Type B pancreatic cell (in vitro differentiated cells): ENCODE data around the gene MT3. TPM values are rescaled to one million over a fixed set of nuclear protein-coding genes. Genes with fewer than 3 reads are reported as not detected.
"Not testable (repeated sequence)": the region's sequence is repeated elsewhere in the genome, so short reads cannot be mapped to it uniquely, and the experiment has no call there.

Source experiments
- DNase-seq: peaks from one replicate; pipeline ENCODE4 v3.0.0; 2021; ENCODE audit warnings: mixed read lengths; ENCODE audit not compliant: unreplicated experiment; ENCODE audit errors: extremely low spot score
- H3K27ac Mint-ChIP-seq: 2 replicates; pipeline ENCODE4 v1.8.0; 2021; ENCODE audit warnings: mild to moderate bottlenecking, mixed read lengths
- H3K27me3 Mint-ChIP-seq: 2 replicates; pipeline ENCODE4 v1.8.0; 2021; ENCODE audit warnings: mixed read lengths
- H3K36me3 Mint-ChIP-seq: 2 replicates; pipeline ENCODE4 v1.8.0; 2021; ENCODE audit warnings: mixed read lengths
- H3K4me1 Mint-ChIP-seq: one replicate; pipeline ENCODE4 v1.8.0; 2021; ENCODE audit warnings: mixed read lengths; ENCODE audit not compliant: unreplicated experiment
- H3K4me3 Mint-ChIP-seq: 2 replicates; pipeline ENCODE4 v1.8.0; 2021; ENCODE audit warnings: mild to moderate bottlenecking, mixed read lengths
- H3K9me3 Mint-ChIP-seq: 2 replicates; pipeline ENCODE4 v1.8.0; 2021; ENCODE audit warnings: mixed read lengths
- total RNA-seq: library from RNA; stranded (reverse); gene quantifications from 2 replicates; pipeline ENCODE4 v1.2.1, GENCODE V29; 2021; ENCODE audit warnings: low replicate concordance
- TF ChIP-seq, protein P1 (sequence below): fragments of 200-600 bp; sonication (generic); conservative IDR thresholded peaks from 2 replicates; pipeline ENCODE4 v1.5.0; 2021; ENCODE audit warnings: antibody characterized with exemption, mild to moderate bottlenecking

Gene MT3
- total RNA-seq, 1 donor from 2014 or later, result not detected

DNA sequence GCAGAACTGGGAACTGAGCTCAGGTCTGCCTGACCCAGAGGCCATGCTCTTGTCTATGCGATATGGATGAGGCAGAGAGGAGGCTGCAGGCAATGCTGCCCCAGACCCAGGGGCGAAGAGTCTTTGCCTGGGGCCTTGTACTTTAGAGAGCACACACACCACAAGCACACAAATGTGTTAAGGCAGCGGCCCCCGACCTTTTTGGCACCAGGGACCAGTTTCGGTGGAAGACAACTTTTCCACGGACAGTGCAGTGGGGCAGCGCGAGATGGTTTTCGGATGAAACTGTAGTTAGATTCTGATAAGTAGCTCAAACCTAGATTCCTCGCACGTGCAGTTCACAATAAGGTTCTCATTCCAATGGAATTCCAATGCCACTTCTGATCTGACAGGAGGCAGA is 17.8 kb upstream of the MT3 start:
- no peaks in the 10 kb centered on the region for H3K4me1 Mint-ChIP-seq
- no peaks in the 10 kb centered on the region for H3K36me3 Mint-ChIP-seq
- DNase-seq, result no peak
- no peak overlapping the region for H3K27ac Mint-ChIP-seq
- TF ChIP-seq, protein P1, sequence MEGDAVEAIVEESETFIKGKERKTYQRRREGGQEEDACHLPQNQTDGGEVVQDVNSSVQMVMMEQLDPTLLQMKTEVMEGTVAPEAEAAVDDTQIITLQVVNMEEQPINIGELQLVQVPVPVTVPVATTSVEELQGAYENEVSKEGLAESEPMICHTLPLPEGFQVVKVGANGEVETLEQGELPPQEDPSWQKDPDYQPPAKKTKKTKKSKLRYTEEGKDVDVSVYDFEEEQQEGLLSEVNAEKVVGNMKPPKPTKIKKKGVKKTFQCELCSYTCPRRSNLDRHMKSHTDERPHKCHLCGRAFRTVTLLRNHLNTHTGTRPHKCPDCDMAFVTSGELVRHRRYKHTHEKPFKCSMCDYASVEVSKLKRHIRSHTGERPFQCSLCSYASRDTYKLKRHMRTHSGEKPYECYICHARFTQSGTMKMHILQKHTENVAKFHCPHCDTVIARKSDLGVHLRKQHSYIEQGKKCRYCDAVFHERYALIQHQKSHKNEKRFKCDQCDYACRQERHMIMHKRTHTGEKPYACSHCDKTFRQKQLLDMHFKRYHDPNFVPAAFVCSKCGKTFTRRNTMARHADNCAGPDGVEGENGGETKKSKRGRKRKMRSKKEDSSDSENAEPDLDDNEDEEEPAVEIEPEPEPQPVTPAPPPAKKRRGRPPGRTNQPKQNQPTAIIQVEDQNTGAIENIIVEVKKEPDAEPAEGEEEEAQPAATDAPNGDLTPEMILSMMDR, result no peak
- H3K27me3 Mint-ChIP-seq, result peaks cover 9% of the 10 kb centered on the region
- no peak overlapping the region for H3K4me3 Mint-ChIP-seq
- H3K9me3 Mint-ChIP-seq, result no peaks in the 10 kb centered on the region

DNA sequence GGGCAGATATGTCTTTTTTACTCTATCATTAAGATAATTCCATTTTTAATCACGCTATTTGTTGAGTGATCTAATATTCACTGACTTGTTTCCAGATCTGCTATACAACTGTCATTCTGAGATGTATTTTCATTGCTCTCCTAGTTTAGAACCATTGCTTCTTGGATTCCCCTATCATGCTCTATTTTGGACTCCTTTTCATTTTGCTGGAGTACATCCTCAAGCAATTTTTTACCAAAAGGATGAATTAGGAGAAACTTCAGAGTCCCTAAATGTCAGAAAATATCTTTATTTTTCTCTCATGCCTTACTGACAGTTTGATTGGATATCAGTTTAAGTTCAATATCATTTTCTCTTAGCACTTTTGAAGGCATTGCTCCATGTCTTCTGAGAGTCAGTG is 14.7 kb upstream of the MT3 start:
- no peak for DNase-seq
- H3K27ac Mint-ChIP-seq, result no peak overlapping the region
- no peaks in the 10 kb centered on the region for H3K27me3 Mint-ChIP-seq
- no peak overlapping the region for H3K4me3 Mint-ChIP-seq
- TF ChIP-seq, protein P1, result no peak
- no peaks in the 10 kb centered on the region for H3K4me1 Mint-ChIP-seq
- H3K9me3 Mint-ChIP-seq, result no peaks in the 10 kb centered on the region
- no peaks in the 10 kb centered on the region for H3K36me3 Mint-ChIP-seq

DNA sequence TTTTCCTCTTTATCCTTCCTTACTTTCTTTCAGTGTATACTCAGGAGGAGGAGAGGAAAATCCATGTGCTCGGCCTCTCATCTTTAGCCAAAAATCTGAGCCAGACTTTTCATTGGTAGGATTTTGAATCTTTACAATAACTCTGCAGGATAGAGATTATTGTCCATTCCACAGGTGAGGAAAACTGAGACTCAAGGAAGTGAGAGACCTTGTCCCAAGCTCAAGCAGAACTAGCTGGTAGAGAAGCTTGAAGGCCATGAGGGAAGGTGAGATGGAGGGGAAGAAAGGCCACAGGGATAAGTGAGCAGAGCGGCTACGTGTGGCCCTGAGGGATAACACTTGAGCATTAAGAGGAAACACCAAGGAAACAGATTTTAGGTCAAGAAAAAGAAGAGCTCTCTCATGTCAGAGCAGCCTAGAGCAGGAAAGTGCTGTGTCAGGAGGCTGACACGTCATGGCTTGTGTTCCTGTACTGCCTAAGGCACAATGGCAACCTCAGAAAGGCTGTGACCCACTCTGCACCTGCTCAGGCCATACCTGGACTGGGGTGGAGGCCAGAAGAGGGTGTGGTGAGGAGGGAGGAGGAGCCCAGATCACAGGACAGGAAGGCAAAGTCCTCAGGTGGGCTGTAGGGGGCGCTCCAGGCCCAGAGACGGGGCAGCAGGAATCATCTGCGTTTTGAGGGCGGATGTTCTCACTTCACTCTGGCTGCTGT is 12.6 kb upstream of the MT3 start:
- peaks cover 11% of the 10 kb centered on the region for H3K27me3 Mint-ChIP-seq
- H3K36me3 Mint-ChIP-seq, result no peaks in the 10 kb centered on the region
- H3K9me3 Mint-ChIP-seq, result no peaks in the 10 kb centered on the region
- H3K4me3 Mint-ChIP-seq, result no peak overlapping the region
- no peak for DNase-seq
- H3K4me1 Mint-ChIP-seq, result no peaks in the 10 kb centered on the region
- peak overlapping the region; percentile 48 for H3K27ac Mint-ChIP-seq
- TF ChIP-seq, protein P1, result peak; percentile 69

DNA sequence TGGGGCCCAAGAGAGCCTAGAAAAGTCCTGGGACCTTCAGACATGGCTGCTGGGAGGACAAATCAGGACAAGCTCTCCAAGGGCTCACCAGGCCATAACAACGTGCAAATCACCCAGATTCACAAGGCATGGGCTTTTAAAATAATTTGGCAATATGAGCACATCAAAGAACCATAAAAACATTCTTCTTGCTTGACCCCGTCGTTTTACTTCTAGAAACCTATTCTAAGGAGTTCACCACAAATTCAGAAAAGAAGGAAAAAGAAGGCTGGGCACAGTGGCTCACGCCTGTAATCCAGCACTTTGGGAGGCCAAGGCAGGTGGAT is 12.1 kb upstream of the MT3 start:
- Mint-ChIP-seq H3K27ac (no peak overlapping the region), H3K9me3 (no peaks in the 10 kb centered on the region), H3K27me3 (peaks cover 16% of the 10 kb centered on the region), H3K4me3 (no peak overlapping the region), H3K36me3 (no peaks in the 10 kb centered on the region), H3K4me1 (no peaks in the 10 kb centered on the region)
- no peak for DNase-seq
- TF ChIP-seq, protein P1, result no peak

DNA sequence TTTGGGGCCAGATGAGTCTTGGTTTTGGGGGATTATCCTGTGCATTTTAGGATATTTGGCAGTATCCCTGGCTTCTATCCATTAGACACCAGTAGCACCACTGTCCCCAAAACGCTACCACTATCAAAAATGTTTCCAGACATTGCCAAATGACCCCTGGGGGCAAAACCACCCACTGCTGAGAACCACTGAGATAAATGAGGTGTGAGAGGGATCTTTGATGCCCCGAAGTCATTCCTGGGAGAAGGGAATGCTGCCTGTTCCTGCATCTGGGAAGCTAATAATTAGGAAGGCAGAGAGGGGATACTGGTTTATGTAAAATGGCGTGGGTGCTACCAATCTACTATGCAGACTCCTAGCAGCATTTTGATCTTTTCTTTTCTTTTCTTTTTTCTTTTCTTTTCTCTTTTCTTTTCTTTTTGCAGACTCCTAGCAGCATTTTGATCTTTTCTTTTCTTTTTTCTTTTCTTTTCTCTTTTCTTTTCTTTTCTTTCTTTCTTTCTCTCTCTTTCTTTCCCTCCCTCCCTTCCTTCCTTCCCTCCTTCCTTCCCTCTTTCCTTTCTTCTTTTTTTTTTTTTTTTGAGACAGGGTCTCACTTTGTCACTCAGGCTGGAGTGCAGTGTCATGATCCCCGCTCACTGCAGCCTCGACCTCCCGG is 8.8 kb upstream of the MT3 start:
- Mint-ChIP-seq H3K4me1 (peaks cover 5% of the 10 kb centered on the region), H3K36me3 (no peaks in the 10 kb centered on the region), H3K4me3 (no peak overlapping the region), H3K27ac (no peak overlapping the region), H3K27me3 (peaks cover 48% of the 10 kb centered on the region), H3K9me3 (no peaks in the 10 kb centered on the region)
- no peak for DNase-seq
- TF ChIP-seq, protein P1, result no peak

DNA sequence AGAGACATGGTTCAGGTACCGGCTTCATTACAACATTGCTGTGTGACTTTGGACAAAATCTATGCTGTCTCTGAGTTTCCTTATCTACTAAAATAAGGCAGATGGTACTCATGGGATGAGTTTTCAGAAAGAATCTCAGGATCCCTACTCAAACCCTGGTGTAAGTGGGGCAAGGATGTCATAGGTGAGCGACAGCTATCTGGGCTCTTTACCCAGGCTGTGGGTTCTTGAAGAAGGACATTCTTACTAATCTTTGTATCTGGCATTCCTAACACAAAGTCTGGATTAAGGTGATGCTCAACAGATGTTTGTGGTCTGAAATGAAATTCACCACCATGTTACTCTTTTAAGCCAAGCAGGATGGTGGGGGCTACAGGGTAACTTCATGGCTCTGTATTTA is 6.4 kb upstream of the MT3 start:
- peaks cover 71% of the 10 kb centered on the region for H3K27me3 Mint-ChIP-seq
- not testable (repeated sequence) for H3K36me3 Mint-ChIP-seq, H3K9me3 Mint-ChIP-seq, H3K4me3 Mint-ChIP-seq, H3K27ac Mint-ChIP-seq, H3K4me1 Mint-ChIP-seq, DNase-seq
